WTC11 (cell line): ENCODE measurements around the gene FOXC2.

ENCODE experiments used
- CTCF ChIP-seq: fragments of 200-600 bp; IDR thresholded peaks from 2 replicates; pipeline ENCODE4 v1.8.0; 2022; ENCODE audit warnings: antibody characterized with exemption
- TF ChIP-seq, protein P1 (sequence below): sonication (generic); formaldehyde crosslinking; IDR thresholded peaks from 2 replicates; pipeline ENCODE4 v1.8.0; 2022; ENCODE audit warnings: mild to moderate bottlenecking, missing genetic modification reagents
- TF ChIP-seq, protein P2 (sequence below): sonication (generic); formaldehyde crosslinking; IDR thresholded peaks from 2 replicates; pipeline ENCODE4 v1.8.1; 2023; ENCODE audit warnings: mild to moderate bottlenecking, moderate library complexity, missing genetic modification reagents

DNA sequence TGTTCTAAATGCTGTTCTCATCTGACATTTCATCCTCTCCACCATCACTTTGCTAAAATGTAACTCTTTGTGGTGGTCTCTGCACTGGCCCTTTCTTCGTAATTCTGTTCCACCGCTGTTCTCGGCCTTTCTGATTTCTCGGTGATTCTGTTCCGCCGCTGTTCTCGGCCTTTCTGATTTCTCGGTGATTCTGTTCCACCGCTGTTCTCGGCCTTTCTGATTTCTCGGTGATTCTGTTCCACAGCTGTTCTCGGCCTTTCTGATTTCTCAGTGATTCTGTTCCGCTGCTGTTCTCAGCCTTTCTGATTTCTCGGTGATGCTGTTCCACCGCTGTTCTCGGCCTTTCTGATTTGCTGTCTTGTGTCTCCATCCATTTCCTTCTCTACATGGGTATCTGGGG, 44.0 kb upstream of the FOXC2 start:
- TF ChIP-seq CTCF: no peak
- TF ChIP-seq, protein P1, sequence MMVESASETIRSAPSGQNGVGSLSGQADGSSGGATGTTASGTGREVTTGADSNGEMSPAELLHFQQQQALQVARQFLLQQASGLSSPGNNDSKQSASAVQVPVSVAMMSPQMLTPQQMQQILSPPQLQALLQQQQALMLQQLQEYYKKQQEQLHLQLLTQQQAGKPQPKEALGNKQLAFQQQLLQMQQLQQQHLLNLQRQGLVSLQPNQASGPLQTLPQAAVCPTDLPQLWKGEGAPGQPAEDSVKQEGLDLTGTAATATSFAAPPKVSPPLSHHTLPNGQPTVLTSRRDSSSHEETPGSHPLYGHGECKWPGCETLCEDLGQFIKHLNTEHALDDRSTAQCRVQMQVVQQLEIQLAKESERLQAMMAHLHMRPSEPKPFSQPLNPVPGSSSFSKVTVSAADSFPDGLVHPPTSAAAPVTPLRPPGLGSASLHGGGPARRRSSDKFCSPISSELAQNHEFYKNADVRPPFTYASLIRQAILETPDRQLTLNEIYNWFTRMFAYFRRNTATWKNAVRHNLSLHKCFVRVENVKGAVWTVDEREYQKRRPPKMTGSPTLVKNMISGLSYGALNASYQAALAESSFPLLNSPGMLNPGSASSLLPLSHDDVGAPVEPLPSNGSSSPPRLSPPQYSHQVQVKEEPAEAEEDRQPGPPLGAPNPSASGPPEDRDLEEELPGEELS (CRISPR knock-in tag): no peak
- TF ChIP-seq, protein P2, sequence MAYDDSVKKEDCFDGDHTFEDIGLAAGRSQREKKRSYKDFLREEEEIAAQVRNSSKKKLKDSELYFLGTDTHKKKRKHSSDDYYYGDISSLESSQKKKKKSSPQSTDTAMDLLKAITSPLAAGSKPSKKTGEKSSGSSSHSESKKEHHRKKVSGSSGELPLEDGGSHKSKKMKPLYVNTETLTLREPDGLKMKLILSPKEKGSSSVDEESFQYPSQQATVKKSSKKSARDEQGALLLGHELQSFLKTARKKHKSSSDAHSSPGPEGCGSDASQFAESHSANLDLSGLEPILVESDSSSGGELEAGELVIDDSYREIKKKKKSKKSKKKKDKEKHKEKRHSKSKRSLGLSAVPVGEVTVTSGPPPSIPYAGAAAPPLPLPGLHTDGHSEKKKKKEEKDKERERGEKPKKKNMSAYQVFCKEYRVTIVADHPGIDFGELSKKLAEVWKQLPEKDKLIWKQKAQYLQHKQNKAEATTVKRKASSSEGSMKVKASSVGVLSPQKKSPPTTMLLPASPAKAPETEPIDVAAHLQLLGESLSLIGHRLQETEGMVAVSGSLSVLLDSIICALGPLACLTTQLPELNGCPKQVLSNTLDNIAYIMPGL (CRISPR knock-in tag): no peak
